Epidermal melanocyte (primary cell): ENCODE data around the gene ARMC7.
"Not testable (repeated sequence)": the region's sequence is repeated elsewhere in the genome, so short reads cannot be mapped to it uniquely, and the experiment has no call there.

Experiments used
- DNase-seq: peaks from one replicate; pipeline ENCODE4 v3.0.0; 2011; ENCODE audit warnings: low spot score; ENCODE audit not compliant: insufficient read length

ARMC7 gene

GRCh38 chr17:75109407-75110233 lies at the start of gene ARMC7:
ARMC7 (plus strand) TSS chr17:75109969; CDS start chr17:75110289, 320 bp downstream.
- peak; percentile 97 for DNase-seq

- DNase-seq, result no peak
Measured at GRCh38 chr17:75060434-75061054, 49.2 kb upstream of the ARMC7 start.

GRCh38 chr17:75061055-75061438 lies 48.7 kb upstream of the ARMC7 start:
- DNase-seq, result no peak

GRCh38 chr17:75061618-75062017 lies 48.2 kb upstream of the ARMC7 start:
- no peak for DNase-seq

GRCh38 chr17:75063201-75063600 lies 46.6 kb upstream of the ARMC7 start:
- no peak for DNase-seq

- DNase-seq, result no peak
Measured at GRCh38 chr17:75063626-75064025, 46.1 kb upstream of the ARMC7 start.

- peak; percentile 16 for DNase-seq
Measured at GRCh38 chr17:75064040-75064439, 45.7 kb upstream of the ARMC7 start.

GRCh38 chr17:75064460-75064859 lies 45.3 kb upstream of the ARMC7 start:
- DNase-seq, result no peak

- DNase-seq, result peak; percentile 5
Measured at GRCh38 chr17:75064867-75065561, 44.8 kb upstream of the ARMC7 start.

GRCh38 chr17:75065562-75066151 lies 44.1 kb upstream of the ARMC7 start:
- peak; percentile 17 for DNase-seq

GRCh38 chr17:75067856-75068255 lies 41.9 kb upstream of the ARMC7 start:
- peak; percentile 14 for DNase-seq

GRCh38 chr17:75068750-75069149 lies 41.0 kb upstream of the ARMC7 start:
- DNase-seq, result no peak

GRCh38 chr17:75069783-75070182 lies 40.0 kb upstream of the ARMC7 start:
- peak; percentile 11 for DNase-seq

- DNase-seq, result peak; percentile 8
Measured at GRCh38 chr17:75071478-75072271, 38.1 kb upstream of the ARMC7 start.

- not testable (repeated sequence) for DNase-seq
Measured at GRCh38 chr17:75072909-75073308, 36.9 kb upstream of the ARMC7 start.

GRCh38 chr17:75073618-75074047 lies 36.1 kb upstream of the ARMC7 start:
- peak; percentile 52 for DNase-seq

GRCh38 chr17:75074532-75074931 lies 35.2 kb upstream of the ARMC7 start:
- no peak for DNase-seq

- DNase-seq, result peak; percentile 11
Measured at GRCh38 chr17:75075597-75076336, 34.0 kb upstream of the ARMC7 start.

GRCh38 chr17:75077072-75077495 lies 32.7 kb upstream of the ARMC7 start:
- DNase-seq, result peak; percentile 10
